ENCODE results near the gene RSPH1. TPM values are rescaled to one million over a fixed set of nuclear protein-coding genes. Genes with fewer than 3 reads are reported as not detected.

RSPH1 gene
- total and polyA plus RNA-seq, 2 of the 8 experiments (the other 6 are each of a cell fraction or from before 2014, with no cell fraction given) = 0.24 TPM; not detected in 1

DNA sequence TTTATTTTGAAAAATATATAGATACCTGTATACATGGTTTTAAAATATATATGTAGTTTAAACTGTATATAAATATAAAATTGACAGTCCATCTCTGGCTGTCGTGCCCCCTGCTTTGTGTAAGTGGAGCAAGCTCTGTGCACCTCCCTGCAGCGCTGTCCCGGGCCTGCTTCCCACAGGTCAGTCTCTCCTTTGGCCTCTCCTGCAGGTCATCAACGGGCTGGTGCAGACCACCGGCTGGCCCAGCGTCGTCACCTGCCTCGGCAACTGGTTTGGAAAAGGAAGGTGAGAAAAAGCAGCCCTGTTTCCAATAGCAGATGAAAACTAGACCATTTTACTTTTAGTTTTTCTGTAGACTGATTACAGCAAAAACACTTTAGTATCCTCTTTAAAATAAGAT lies 46.2 kb upstream of the RSPH1 start:
- 93% methylated on average over 8 of the region's 8 CpGs; no CpG with 5 or more reads in 1 of the 2 experiments for WGBS, 2 experiments (ENCODE audit: extremely low coverage in 1 of 2, insufficient coverage in 1 of 2, insufficient read length in 1 of 2, insufficient replicate concordance in 2 of 2, low coverage in 1 of 2, low lambda C conversion rate in 2 of 2, missing lambda C conversion rate in 1 of 2)
- no peak overlapping the region for H3K18ac ChIP-seq (ENCODE audit: extremely low read depth, low read length)
- no peak overlapping the region for H2AK5ac ChIP-seq (ENCODE audit: low read depth, low read length)
- H2BK12ac ChIP-seq (ENCODE audit: low read depth, low read length) = no peak overlapping the region
- H3K36me3 ChIP-seq (ENCODE audit: control insufficient read depth in 2 of 4, insufficient read depth in 4 of 4, low read length in 3 of 4) = peaks cover 0 to 4% (median 3%) of the 10 kb centered on the region in 4 experiments; a peak in 6 of 8 replicates
- H2AFZ ChIP-seq (ENCODE audit: low read length) = no peak overlapping the region
- H2BK120ac ChIP-seq (replicated peaks; ENCODE audit: low read depth, low read length) = no peak overlapping the region
- no peak overlapping the region for H3K14ac ChIP-seq (ENCODE audit: insufficient read length)
- no peaks in the 10 kb centered on the region for H3K27me3 ChIP-seq (replicated peaks in 1 of 4; ENCODE audit: control insufficient read depth in 3 of 4, extremely low read depth in 1 of 4, insufficient read depth in 3 of 4, low read length in 3 of 4)
- ChIA-PET POLR2A (ENCODE audit: partially characterized antibody) (interaction anchor here (1.1 to 1.2 kb wide), 2 partner anchors 9 to 29 kb away, joined by 3 to 4 read pairs; partner anchors contain the start of gene SLC37A1), CTCF (ENCODE audit: partially characterized antibody) (no interaction called here)
- no peaks in the 10 kb centered on the region for H3K23me2 ChIP-seq (ENCODE audit: low read depth, low read length)
- FAIRE-seq (no peak), DNase-seq (ENCODE audit: low read depth in 1 of 2, low spot score in 2 of 2) (no peak)
- H3K4ac ChIP-seq (replicated peaks; ENCODE audit: insufficient read length, low read depth, low read length) = no peak overlapping the region
- H4K91ac ChIP-seq (replicated peaks; ENCODE audit: insufficient read length, low read length) = no peak overlapping the region
- H2BK20ac ChIP-seq (ENCODE audit: low read length) = no peak overlapping the region
- H3K23ac ChIP-seq (ENCODE audit: insufficient read length) = no peak overlapping the region
- no peak overlapping the region for H3K4me3 ChIP-seq (ENCODE audit: extremely low read depth in 1 of 4, insufficient read depth in 2 of 4, low read depth in 3 of 4, low read length in 4 of 4)
- H3K27ac ChIP-seq (ENCODE audit: low read depth, low read length) = no peak overlapping the region
- no peaks in the 10 kb centered on the region for H3K79me2 ChIP-seq (ENCODE audit: control insufficient read depth in 1 of 2, insufficient read depth in 2 of 2, low read length in 2 of 2)
- no peaks in the 10 kb centered on the region; a peak in 1 of 7 replicates for H3K4me1 ChIP-seq (replicated peaks in 1 of 4; ENCODE audit: control insufficient read depth in 3 of 4, insufficient read depth in 4 of 4, low read length in 3 of 4)
- no peak for TF ChIP-seq POLR2AphosphoS5 (IDR thresholded peaks at IDR 0.05; ENCODE audit: low read depth, low read length)
- no peaks in the 10 kb centered on the region for H3K79me1 ChIP-seq (ENCODE audit: low read depth, low read length)
- no peak overlapping the region for H3K9ac ChIP-seq (replicated peaks in 1 of 4; ENCODE audit: extremely low read depth in 1 of 4, low read depth in 3 of 4, low read length in 3 of 4)
- no peak overlapping the region for H3K4me2 ChIP-seq (ENCODE audit: insufficient read depth in 1 of 2, low read depth in 2 of 2, low read length in 2 of 2)
- no peak overlapping the region for H2BK5ac ChIP-seq (ENCODE audit: low read depth, low read length)
- no peaks in the 10 kb centered on the region for H4K20me1 ChIP-seq (replicated peaks in 1 of 2; ENCODE audit: control insufficient read depth in 1 of 2, insufficient read depth in 2 of 2, low read length in 2 of 2)
- no peak overlapping the region for H3K56ac ChIP-seq (replicated peaks; ENCODE audit: insufficient read length, low read depth, low read length)
- no peak overlapping the region for H4K5ac ChIP-seq (ENCODE audit: insufficient read length, low read depth, low read length)
- H3K9me3 ChIP-seq (ENCODE audit: insufficient read depth in 2 of 2, low read depth in 1 of 2, low read length in 1 of 2) = no peaks in the 10 kb centered on the region
- no peak overlapping the region for H4K8ac ChIP-seq (ENCODE audit: extremely low read depth, insufficient read depth, low read length)
- H2BK15ac ChIP-seq (ENCODE audit: low read length) = no peak overlapping the region

All from H1 (cell line).